KMS-11 (cell line): ENCODE measurements around the gene ZFYVE19.

ENCODE experiments used
- H2AFZ ChIP-seq: fragments of 200-600 bp; sonication (generic); 2 replicates; pipeline ENCODE4 v1.6.1; 2016; ENCODE audit warnings: antibody characterized with exemption, mixed run types, low read depth
- H3K27ac ChIP-seq: fragments of 200-600 bp; sonication (generic); 2 replicates; pipeline ENCODE4 v1.6.1; 2016; ENCODE audit warnings: mild to moderate bottlenecking, mixed run types
- H3K27me3 ChIP-seq: fragments of 200-600 bp; sonication (generic); 2 replicates; pipeline ENCODE4 v1.6.1; 2017; ENCODE audit warnings: mild to moderate bottlenecking, low read depth, mixed run types, moderate library complexity; ENCODE audit not compliant: insufficient read depth
- H3K36me3 ChIP-seq: fragments of 200-600 bp; sonication (generic); 2 replicates; pipeline ENCODE4 v1.6.1; 2017; ENCODE audit warnings: mild to moderate bottlenecking, mixed run types; ENCODE audit not compliant: insufficient read depth
- H3K4me1 ChIP-seq: fragments of 200-600 bp; sonication (generic); 2 replicates; pipeline ENCODE4 v1.6.1; 2016; ENCODE audit warnings: mild to moderate bottlenecking, low read depth, mixed run types; ENCODE audit not compliant: poor library complexity, severe bottlenecking
- H3K4me2 ChIP-seq: fragments of 200-600 bp; sonication (generic); 2 replicates; pipeline ENCODE4 v1.7.0; 2016; ENCODE audit warnings: mild to moderate bottlenecking, mixed run types
- H3K4me3 ChIP-seq: fragments of 200-600 bp; sonication (generic); IDR thresholded peaks from 2 replicates; pipeline ENCODE4 v1.6.1; 2017; ENCODE audit warnings: low read depth, low read length, mixed read lengths; ENCODE audit not compliant: insufficient read depth
- H3K79me2 ChIP-seq: fragments of 200-600 bp; sonication (generic); 2 replicates; pipeline ENCODE4 v1.6.1; 2016; ENCODE audit warnings: low read depth, mixed run types; ENCODE audit not compliant: insufficient read depth
- H3K9ac ChIP-seq: fragments of 200-600 bp; sonication (generic); 2 replicates; pipeline ENCODE4 v1.6.1; 2016; ENCODE audit warnings: mild to moderate bottlenecking, mixed run types
- H4K20me1 ChIP-seq: fragments of 200-600 bp; sonication (generic); 2 replicates; pipeline ENCODE4 v1.6.1; 2016; ENCODE audit warnings: mild to moderate bottlenecking, mixed run types; ENCODE audit not compliant: insufficient read depth
- TF ChIP-seq, protein P1 (sequence below): fragments of 200-600 bp; sonication (generic); conservative IDR thresholded peaks from 2 replicates; pipeline ENCODE4 v1.6.1; 2017; ENCODE audit warnings: low read depth, mild to moderate bottlenecking, antibody characterized with exemption, low read length, moderate library complexity, mixed read lengths

Gene ZFYVE19

DNA sequence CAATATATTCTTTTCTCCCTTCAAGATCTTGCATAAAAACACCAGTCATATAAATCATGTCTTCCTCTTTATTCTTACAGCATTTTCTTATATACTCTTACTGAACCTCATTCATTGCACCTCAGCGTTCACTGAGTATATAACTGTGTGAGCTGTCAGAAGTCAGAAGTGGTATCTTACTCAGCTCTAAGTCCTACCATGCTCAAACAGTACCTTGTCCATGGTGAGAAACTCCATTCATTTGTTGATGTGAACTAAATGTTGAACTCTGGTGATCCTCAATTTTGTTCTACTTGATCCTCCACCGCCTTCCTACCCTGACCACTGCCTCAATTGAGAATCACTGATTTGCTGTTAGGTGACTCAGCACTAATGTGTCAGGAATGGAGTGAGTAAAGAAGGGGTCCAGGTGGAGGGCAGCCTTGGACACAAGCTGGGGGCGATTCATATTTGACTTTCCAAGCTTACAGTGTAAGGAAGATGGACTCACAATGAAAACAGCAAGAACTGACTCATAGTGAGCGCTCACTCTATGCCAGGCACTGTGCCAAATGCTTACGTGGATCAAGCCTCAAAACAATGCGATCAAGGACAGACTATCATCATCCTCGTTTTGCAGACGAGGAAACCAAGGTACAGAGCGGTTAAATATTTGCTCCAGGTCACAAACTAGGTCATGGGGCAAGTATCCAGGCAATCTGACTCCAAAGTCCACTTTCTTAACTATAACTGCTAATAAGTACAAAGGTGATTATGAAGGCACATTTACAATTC lies 13.5 kb upstream of the ZFYVE19 start:
- Histone ChIP-seq H3K36me3 (no peaks in the 10 kb centered on the region), H2AFZ (no peak overlapping the region), H3K9ac (no peak overlapping the region), H3K4me1 (peaks cover 13% of the 10 kb centered on the region), H3K27ac (no peak overlapping the region), H3K79me2 (no peaks in the 10 kb centered on the region; the same call in 1 of the 2 replicates), H3K27me3 (no peaks in the 10 kb centered on the region), H4K20me1 (no peaks in the 10 kb centered on the region), H3K4me2 (no peak overlapping the region), H3K4me3 (no peak overlapping the region)
- TF ChIP-seq, protein P1, sequence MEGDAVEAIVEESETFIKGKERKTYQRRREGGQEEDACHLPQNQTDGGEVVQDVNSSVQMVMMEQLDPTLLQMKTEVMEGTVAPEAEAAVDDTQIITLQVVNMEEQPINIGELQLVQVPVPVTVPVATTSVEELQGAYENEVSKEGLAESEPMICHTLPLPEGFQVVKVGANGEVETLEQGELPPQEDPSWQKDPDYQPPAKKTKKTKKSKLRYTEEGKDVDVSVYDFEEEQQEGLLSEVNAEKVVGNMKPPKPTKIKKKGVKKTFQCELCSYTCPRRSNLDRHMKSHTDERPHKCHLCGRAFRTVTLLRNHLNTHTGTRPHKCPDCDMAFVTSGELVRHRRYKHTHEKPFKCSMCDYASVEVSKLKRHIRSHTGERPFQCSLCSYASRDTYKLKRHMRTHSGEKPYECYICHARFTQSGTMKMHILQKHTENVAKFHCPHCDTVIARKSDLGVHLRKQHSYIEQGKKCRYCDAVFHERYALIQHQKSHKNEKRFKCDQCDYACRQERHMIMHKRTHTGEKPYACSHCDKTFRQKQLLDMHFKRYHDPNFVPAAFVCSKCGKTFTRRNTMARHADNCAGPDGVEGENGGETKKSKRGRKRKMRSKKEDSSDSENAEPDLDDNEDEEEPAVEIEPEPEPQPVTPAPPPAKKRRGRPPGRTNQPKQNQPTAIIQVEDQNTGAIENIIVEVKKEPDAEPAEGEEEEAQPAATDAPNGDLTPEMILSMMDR = no peak

DNA sequence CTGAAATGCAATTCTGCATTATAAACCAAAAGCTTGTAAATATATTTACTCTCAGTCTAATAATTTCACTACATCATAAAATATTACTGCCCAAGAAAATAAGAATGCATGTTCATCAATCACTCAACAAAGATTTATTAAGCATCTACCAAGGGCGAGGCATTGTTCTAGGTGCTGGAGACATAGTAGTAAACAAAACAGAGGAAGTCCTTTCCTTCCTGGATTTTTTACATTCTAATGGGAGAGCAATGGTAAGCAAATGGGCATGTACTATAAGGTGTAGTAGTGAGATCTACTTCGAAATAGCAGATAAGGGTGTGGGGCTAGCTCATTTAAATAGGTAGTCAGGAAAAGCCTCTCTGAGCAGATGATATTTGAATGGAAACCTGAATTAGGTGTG lies 10.8 kb upstream of the ZFYVE19 start:
- no peaks in the 10 kb centered on the region for H4K20me1 ChIP-seq
- TF ChIP-seq, protein P1 = no peak
- no peaks in the 10 kb centered on the region for H3K36me3 ChIP-seq
- H3K9ac ChIP-seq = no peak overlapping the region
- H2AFZ ChIP-seq = no peak overlapping the region
- no peaks in the 10 kb centered on the region; the same call in 1 of the 2 replicates for H3K79me2 ChIP-seq
- no peak overlapping the region for H3K27ac ChIP-seq
- no peak overlapping the region for H3K4me3 ChIP-seq
- no peak overlapping the region for H3K4me2 ChIP-seq
- peaks cover 7% of the 10 kb centered on the region for H3K4me1 ChIP-seq
- H3K27me3 ChIP-seq = no peaks in the 10 kb centered on the region

DNA sequence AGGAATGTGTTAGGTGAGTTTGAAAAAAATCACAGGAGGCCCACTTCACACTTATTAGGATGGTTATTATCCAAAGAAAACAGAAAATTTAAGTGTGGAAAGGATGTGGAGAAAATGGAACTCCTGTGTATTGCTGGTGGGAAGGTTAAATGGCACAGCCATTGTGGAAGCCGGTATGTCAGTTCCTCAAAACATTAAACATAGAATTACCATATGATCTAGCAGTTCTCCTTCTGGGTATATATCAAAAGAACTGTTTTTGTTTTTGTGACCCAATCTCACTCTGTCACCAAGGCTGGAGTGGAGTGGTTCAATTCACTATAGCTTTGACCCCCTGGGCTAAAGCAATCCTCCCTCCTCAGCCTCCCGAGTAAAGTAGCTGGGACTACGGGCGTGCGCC lies 10.4 kb upstream of the ZFYVE19 start:
- H3K4me3 ChIP-seq = no peak overlapping the region
- no peaks in the 10 kb centered on the region for H3K27me3 ChIP-seq
- TF ChIP-seq, protein P1 = no peak
- no peak overlapping the region for H3K4me2 ChIP-seq
- no peaks in the 10 kb centered on the region for H4K20me1 ChIP-seq
- peaks cover 7% of the 10 kb centered on the region for H3K4me1 ChIP-seq
- H3K79me2 ChIP-seq = no peaks in the 10 kb centered on the region; the same call in 1 of the 2 replicates
- no peak overlapping the region for H3K9ac ChIP-seq
- no peaks in the 10 kb centered on the region for H3K36me3 ChIP-seq
- H2AFZ ChIP-seq = no peak overlapping the region
- H3K27ac ChIP-seq = no peak overlapping the region

DNA sequence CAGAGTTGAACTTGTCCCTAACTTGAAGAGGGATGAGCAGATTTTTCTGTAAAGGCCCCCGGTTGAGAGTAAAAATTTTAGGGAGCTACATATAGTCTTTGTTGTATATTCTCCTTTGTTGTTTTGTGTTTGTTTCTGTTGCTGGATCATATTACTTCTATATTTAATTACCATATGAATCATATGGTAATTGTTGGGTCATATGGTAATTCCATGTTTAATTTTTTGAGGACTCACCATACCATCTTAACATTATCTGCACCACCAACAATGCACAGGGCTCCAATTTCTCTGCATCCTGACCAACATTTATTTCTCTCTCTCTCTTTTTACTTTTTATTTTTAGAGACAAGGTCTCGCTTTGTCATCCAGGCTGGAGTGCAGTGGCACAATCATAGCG lies 7.4 kb upstream of the ZFYVE19 start:
- Histone ChIP-seq H3K27me3 (no peaks in the 10 kb centered on the region), H3K36me3 (no peaks in the 10 kb centered on the region), H2AFZ (no peak overlapping the region), H3K4me3 (no peak overlapping the region), H3K9ac (no peak overlapping the region), H3K4me1 (peaks cover 3% of the 10 kb centered on the region), H3K79me2 (no peaks in the 10 kb centered on the region; the same call in 1 of the 2 replicates), H4K20me1 (no peaks in the 10 kb centered on the region), H3K27ac (no peak overlapping the region), H3K4me2 (no peak overlapping the region)
- TF ChIP-seq, protein P1 = no peak
